Esophagus (tissue), 2 donors: ENCODE data around the gene SPATA21. TPM values are rescaled to one million over a fixed set of nuclear protein-coding genes. Genes with fewer than 3 reads are reported as not detected.

ENCODE experiments used
- H3K27ac ChIP-seq, 2 donors: one replicate each; pipeline ENCODE4 v1.5.1; 2013; ENCODE audit warnings: low read depth in 2 of 2, mild to moderate bottlenecking in 2 of 2, inconsistent platforms in 1 of 2, low read length in 1 of 2, moderate library complexity in 1 of 2
- H3K27me3 ChIP-seq, 2 donors: one replicate each; pipeline ENCODE4 v1.6.1; 2013; ENCODE audit warnings: low read length in 2 of 2, control low read depth in 1 of 2, mild to moderate bottlenecking in 1 of 2; ENCODE audit not compliant: insufficient read depth in 2 of 2, control insufficient read depth in 1 of 2
- H3K36me3 ChIP-seq, 2 donors: one replicate each; pipeline ENCODE4 v1.6.1; 2013; ENCODE audit warnings: low read length in 1 of 2; ENCODE audit not compliant: control insufficient read depth in 2 of 2, insufficient read depth in 2 of 2
- H3K4me1 ChIP-seq, 2 donors: one replicate each; pipeline ENCODE4 v1.6.1; 2013; ENCODE audit warnings: low read length in 1 of 2; ENCODE audit not compliant: control insufficient read depth in 2 of 2, insufficient read depth in 2 of 2
- H3K4me3 ChIP-seq, 2 donors: one replicate each; pipeline ENCODE4 v1.5.1; 2013; ENCODE audit warnings: low read length in 2 of 2, mild to moderate bottlenecking in 2 of 2, low read depth in 1 of 2, moderate library complexity in 1 of 2
- H3K9me3 ChIP-seq, 2 donors: one replicate each; pipeline ENCODE4 v1.6.1; 2013; ENCODE audit warnings: mild to moderate bottlenecking in 2 of 2, low read depth in 1 of 2, low read length in 1 of 2, moderate library complexity in 1 of 2; ENCODE audit not compliant: control insufficient read depth in 2 of 2, insufficient read depth in 1 of 2
- WGBS, 2 donors: extraction: QIAGEN DNeasy Blood & Tissue Kit; methylation state at CpG; one replicate each; pipeline ENCODE4 v1.1.7; 2013; 5-methylcytosine and 5-hydroxymethylcytosine counted together
- polyA plus RNA-seq, 2 donors: library from polyadenylated mRNA; stranded (reverse); fragments of 200-250 nt; gene quantifications; one replicate each; pipeline ENCODE4 v1.2.3, GENCODE V29; 2013
- donor health status: healthy with polysubstance abuse.
- donor health status: Bipolar disorder and iron deficiency.

The SPATA21 gene
- polyA plus RNA-seq, 2 donors = 0.08 to 0.13 TPM

DNA sequence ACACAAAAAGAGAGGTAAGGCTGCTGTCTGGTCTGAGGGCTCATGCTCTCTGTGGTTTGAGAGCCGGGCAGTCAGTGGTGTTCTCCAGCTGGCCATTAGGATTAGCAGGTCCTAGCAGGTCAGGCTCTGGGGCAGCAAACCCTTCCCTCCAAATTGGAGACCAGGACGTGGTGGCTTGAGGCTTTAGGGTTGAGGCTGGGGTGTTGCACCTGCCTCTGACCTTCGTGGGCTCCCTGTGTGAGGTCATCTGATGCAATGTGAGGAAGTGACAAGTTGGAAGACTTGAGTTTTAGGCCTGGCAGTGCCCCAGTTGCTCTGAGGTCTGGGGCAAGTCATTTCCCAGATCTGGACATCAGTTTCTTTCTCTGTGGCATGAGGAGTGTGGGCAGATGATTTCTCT lies 45.8 kb downstream of the SPATA21 start:
- Histone ChIP-seq H3K27me3 (no peaks in the 10 kb centered on the region), H3K4me1 (peaks cover 13 to 14% of the 10 kb centered on the region in 2 donors), H3K9me3 (no peaks in the 10 kb centered on the region), H3K4me3 (no peak overlapping the region), H3K36me3 (peaks cover 19 to 20% of the 10 kb centered on the region in 2 donors), H3K27ac (no peak overlapping the region)
- WGBS, 2 donors = 68 to 69% methylated on average over 3 of the region's 3 CpGs

DNA sequence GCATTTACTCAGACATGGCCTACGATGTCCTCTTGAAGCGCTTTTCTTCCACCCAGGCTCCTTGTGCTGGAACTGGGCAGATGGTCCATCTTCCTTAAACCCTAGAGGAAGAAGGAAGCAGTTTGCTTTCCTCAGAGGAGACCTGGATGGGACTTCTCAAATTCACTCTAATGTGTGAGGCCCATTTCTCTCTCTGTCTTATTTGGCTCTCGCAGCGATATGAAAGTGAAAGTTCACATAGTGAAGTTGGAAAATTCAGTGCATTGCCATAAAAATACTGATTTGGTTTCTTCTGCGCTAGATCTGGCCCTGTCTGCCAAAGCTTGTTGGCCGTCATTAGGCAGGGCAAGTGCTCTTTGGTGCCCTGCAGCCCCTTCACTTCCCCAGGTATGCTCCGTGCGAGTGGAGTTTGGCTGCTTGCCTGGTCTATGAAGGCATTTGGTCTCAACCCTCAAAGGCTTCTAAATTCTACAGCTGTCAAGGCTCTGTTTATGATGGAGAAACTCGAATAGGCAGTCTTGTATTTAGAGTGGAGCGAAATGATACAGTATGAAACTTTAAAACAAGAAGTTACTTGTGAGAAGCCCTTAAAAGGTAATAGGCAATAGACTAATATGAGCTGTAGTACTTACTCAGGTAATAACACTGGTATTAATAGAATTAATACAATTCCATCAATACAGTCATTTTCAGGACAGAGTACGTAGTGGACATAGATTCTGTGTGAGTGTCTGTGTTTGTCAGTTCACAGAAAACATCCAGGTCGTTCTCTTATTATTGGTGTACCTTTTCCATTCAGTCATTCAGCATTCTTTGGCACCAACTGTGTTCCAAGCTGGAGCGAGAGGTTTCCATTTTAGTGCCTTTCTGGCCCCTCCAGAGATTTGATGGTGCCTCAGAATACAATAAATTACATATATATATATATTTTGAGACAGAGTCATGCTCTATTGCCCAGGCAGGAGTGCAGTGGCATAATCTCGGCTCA lies 49.7 kb downstream of the SPATA21 start:
- peak overlapping the region; percentile 51 to 84 for H3K27ac ChIP-seq
- 40 to 42% methylated on average over 14 of the region's 14 CpGs for WGBS, 2 donors
- H3K9me3 ChIP-seq = no peaks in the 10 kb centered on the region
- peaks cover 0 to 2% of the 10 kb centered on the region in 2 donors for H3K36me3 ChIP-seq
- H3K27me3 ChIP-seq = no peaks in the 10 kb centered on the region
- H3K4me1 ChIP-seq = peaks cover 14 to 22% of the 10 kb centered on the region in 2 donors
- peak overlapping the region in 1 of 2 donors; percentile 24 for H3K4me3 ChIP-seq

DNA sequence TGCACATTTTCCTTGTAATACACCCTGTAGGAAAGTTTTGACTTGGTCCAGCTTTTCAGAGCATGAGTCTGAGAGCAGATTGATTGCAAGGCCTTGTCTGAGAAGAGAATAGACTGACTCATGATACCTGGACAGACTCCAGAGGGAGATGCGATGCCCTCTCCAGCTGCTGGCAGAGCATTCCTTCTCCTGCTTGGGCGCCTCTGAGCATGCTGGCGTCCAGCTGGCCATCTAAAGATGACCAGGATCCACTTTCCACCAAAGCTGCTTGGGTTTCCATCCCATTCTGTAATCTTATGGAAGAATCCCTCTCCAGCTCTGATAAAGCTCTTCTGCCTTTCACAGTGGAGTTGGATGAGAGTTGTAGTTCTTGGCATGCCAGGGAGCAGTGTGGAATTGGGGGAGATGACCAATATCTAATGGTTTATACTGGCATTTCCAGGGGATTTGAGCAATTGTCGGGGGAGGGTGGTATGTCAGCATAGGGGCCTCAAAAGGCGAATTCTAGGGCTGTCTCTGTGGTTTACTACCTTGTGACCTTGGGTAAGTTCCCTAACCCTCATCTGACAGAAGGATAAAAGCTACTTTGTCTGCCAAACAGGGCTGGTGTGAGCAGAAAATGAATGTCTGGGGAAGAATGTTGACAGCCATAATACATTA lies 50.6 kb downstream of the SPATA21 start:
- Histone ChIP-seq H3K27ac (peak overlapping the region in 1 of 2 donors; percentile 59), H3K9me3 (no peaks in the 10 kb centered on the region), H3K4me3 (peak overlapping the region in 1 of 2 donors; percentile 24), H3K27me3 (no peaks in the 10 kb centered on the region), H3K36me3 (peaks cover 0 to 2% of the 10 kb centered on the region in 2 donors), H3K4me1 (peaks cover 14 to 23% of the 10 kb centered on the region in 2 donors)
- 38 to 51% methylated on average over 5 of the region's 5 CpGs for WGBS, 2 donors

DNA sequence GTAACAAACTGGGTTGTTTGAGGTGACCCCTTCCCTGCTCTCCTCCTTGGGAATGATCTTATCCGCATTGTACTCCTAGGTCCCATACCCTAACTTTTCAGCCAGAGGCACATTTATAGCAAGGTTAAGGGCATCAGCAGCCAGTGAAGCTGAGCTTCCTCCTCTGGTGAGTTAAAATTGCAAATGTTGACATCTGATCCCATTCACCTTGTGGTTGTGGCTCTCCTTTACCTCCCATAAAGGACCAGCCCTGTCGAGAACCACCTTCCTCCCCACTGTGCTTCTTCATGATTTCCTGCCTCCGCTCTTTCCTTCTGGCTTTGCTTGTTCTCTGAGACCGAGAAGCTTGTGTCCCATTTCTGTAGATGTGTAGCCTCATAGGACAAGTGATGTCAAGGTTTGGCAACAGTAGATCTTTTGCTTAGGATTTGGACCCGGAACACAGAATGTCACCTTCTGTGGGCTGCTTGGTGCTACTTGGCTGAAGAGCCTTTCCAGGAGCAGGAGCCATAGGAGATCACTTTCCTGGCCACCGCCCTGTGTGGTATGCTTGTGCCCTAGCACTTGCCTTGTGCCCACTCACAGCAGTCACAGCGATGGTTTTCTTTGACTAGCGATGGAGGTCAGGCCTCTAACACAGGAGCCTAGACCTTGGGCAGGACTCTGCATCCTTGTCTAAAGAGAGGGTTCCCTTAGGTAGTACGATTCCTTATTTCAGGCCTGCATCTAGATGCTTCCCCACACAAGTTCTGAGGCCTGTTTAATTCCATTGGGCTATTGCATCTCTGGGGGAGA lies 51.4 kb downstream of the SPATA21 start:
- H3K27ac ChIP-seq = no peak overlapping the region
- H3K27me3 ChIP-seq = no peaks in the 10 kb centered on the region
- H3K36me3 ChIP-seq = no peaks in the 10 kb centered on the region
- no peaks in the 10 kb centered on the region for H3K9me3 ChIP-seq
- WGBS, 2 donors = 88% methylated on average over 9 of the region's 9 CpGs
- peaks cover 11 to 19% of the 10 kb centered on the region in 2 donors for H3K4me1 ChIP-seq
- no peak overlapping the region for H3K4me3 ChIP-seq

DNA sequence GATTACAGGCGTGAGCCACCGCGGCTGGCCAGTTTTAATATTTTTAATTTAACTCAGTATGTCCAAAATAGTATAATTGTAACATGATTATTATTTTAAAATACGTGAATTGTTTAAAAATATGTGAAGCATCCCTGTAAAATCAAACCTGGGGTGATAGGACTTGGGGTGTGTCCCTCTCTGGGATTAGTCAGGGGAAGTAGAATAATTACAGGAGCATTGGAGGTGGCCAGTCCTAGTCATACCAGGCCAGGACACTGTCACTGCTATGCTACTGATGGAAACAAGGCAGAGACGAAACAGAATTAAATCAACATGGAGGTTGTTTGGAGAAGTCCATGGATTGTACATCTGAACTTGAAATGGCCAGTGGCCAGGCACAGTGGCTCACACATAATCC lies 53.3 kb downstream of the SPATA21 start:
- no peaks in the 10 kb centered on the region for H3K9me3 ChIP-seq
- no peak overlapping the region for H3K27ac ChIP-seq
- H3K36me3 ChIP-seq = no peaks in the 10 kb centered on the region
- H3K4me1 ChIP-seq = peaks cover 11 to 16% of the 10 kb centered on the region in 2 donors
- H3K4me3 ChIP-seq = no peak overlapping the region
- H3K27me3 ChIP-seq = no peaks in the 10 kb centered on the region
- 93 to 95% methylated on average over 5 of the region's 5 CpGs for WGBS, 2 donors

DNA sequence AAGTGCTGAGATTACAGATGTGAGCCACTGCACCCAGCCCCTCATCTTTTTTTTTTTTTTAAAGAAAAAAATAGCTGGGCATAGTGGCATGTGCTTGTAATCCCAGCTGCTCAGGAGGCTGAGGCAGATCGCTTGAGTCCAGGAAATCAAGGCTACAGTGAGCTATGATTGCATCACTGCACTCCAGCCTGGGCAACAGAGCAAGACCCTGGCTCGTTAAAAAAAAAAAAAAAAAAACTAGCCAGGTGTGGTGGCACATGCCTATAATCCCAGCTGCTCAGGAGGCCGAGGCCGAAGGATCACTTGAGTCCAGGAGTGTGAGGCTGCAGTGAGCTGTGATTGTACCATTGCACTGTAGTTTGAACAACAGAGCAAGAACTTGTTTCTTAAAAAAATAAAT lies 56.4 kb downstream of the SPATA21 start:
- H3K27me3 ChIP-seq = no peaks in the 10 kb centered on the region
- 85 to 89% methylated on average over 4 of the region's 4 CpGs for WGBS, 2 donors
- peaks cover 0 to 2% of the 10 kb centered on the region in 2 donors for H3K36me3 ChIP-seq
- H3K4me1 ChIP-seq = peaks cover 2 to 6% of the 10 kb centered on the region in 2 donors
- H3K27ac ChIP-seq = no peak overlapping the region
- no peaks in the 10 kb centered on the region for H3K9me3 ChIP-seq
- H3K4me3 ChIP-seq = no peak overlapping the region

DNA sequence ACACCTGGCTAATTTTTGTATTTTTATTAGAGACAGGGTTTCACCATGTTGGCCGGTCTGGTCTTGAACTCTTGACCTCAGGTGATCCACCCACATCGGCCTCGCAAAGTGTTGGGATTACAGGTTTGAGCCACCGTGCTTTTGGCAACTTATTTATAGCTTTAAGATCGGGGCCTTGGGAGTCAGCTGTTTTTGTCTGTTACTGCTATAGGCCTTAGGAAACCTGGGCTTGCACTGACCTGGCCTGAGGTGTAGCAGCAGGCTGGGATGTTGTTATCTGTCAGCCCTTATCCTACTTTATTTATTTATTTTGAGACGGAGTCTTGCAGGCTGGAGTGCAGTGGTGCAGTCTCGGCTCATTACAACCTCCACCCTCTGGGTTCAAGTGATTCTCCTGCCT lies 58.8 kb downstream of the SPATA21 start:
- Histone ChIP-seq H3K4me1 (peaks cover 2% of the 10 kb centered on the region in 2 donors), H3K4me3 (no peak overlapping the region), H3K27me3 (no peaks in the 10 kb centered on the region), H3K27ac (no peak overlapping the region), H3K36me3 (peaks cover 0 to 2% of the 10 kb centered on the region in 2 donors), H3K9me3 (no peaks in the 10 kb centered on the region)
- WGBS, 2 donors = 69 to 83% methylated on average over 7 of the region's 7 CpGs

DNA sequence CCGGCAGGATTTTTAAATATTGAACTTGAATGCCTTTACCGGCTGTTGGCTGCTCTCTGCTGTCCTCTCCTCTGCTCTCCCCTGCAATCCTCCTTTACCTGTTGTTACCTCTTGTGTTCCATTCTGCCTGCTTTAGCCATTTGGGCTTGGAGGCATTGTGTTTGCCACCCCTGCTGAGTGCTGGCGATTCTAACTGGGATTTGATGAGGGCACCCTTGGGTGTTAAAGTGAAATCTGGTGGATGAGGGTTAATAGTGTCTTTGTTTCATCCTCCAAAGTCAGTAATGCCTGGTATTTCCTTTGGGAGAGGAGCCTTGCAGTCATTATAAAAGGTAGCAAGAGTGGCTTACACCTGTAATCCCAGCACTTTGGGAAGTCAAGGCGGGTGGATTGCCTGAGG lies 60.3 kb downstream of the SPATA21 start:
- no peak overlapping the region for H3K4me3 ChIP-seq
- H3K36me3 ChIP-seq = peaks cover 0 to 2% of the 10 kb centered on the region in 2 donors
- H3K9me3 ChIP-seq = no peaks in the 10 kb centered on the region
- peaks cover 0 to 2% of the 10 kb centered on the region in 2 donors for H3K4me1 ChIP-seq
- WGBS, 2 donors = 65 to 69% methylated on average over 4 of the region's 4 CpGs
- H3K27me3 ChIP-seq = no peaks in the 10 kb centered on the region
- H3K27ac ChIP-seq = peak overlapping the region in 1 of 2 donors; percentile 31
